ENCODE measurements around the gene ZMYND15.

DNA sequence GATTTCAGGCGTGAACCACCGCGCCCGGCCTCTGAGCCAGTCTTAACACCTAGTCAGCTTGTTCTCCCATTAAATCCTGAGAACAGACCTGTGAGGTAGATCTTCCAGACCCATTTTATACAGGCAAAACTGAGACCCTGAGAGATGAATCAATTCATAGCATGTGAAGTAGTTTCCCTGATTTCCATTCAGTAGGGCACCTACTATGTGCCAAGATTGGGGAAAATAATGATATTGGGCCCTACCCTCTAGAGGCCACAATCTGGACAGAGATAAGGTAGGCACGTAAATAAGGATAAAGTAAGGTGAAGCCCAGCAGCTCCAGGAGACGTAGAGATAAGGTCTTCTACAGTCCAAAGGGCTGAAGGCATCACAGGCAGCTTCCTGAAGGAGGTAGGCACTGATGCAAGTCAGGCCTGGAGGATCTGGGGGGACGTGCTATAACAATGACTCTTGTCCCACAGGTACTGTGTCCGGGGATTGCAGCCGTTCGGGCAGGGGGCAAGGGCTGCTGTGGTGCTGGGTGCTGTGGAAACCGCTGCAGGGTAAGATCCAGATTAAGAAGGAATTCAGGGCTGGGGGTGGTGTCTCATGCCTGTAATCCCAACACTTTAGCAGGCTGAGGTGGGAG is 40.8 kb downstream of the ZMYND15 start:
- TF ChIP-seq HDAC2 (IDR thresholded peaks at IDR 0.05): no peak
- no peak for TF ChIP-seq MAFK (IDR thresholded peaks at IDR 0.05; ENCODE audit: partially characterized antibody)
- no peak for TF ChIP-seq KDM1A (IDR thresholded peaks at IDR 0.05; ENCODE audit: low read depth)
- no peak for TF ChIP-seq RFX5 (IDR thresholded peaks at IDR 0.05)
- TF ChIP-seq HOXA7 (CRISPR knock-in tag; IDR thresholded peaks at IDR 0.05): no peak
- TF ChIP-seq BHLHE40 (IDR thresholded peaks at IDR 0.05; ENCODE audit: low read depth, low read length): no peak
- no peak for TF ChIP-seq POLR2AphosphoS2 (conservative IDR thresholded peaks at IDR 0.05; ENCODE audit: low read length)
- no peak for TF ChIP-seq CTCF (IDR thresholded peaks at IDR 0.05)
- TF ChIP-seq HEYL (CRISPR knock-in tag; IDR thresholded peaks at IDR 0.05): no peak
- no peak for TF ChIP-seq ZSCAN20 (CRISPR knock-in tag; IDR thresholded peaks at IDR 0.05)
- no peak for TF ChIP-seq ELK1 (IDR thresholded peaks at IDR 0.05; ENCODE audit: low read depth, low read length)
- TF ChIP-seq POLR2A (IDR thresholded peaks at IDR 0.05; ENCODE audit: low read length): no peak
- TF ChIP-seq REST (IDR thresholded peaks at IDR 0.05): no peak
- no peak for TF ChIP-seq TFCP2L1 (CRISPR knock-in tag; IDR thresholded peaks at IDR 0.05)

All from A549 (cell line).